Caco-2 (cell line): ENCODE measurements around the gene CACNA1C. TPM values are rescaled to one million over a fixed set of nuclear protein-coding genes. Genes with fewer than 3 reads are reported as not detected.

ENCODE experiments used
- BruUV-seq: library from RNA; stranded (reverse); fragments of 400-500 nt; replicated peaks from 2 replicates; lab custom pipeline; 2021; lab: Mats Ljungman, UMichigan
- CTCF ChIA-PET: fragments of 300-600 bp; sonication (Branson Sonifier 250); formaldehyde crosslinking; loops from one replicate; lab custom pipeline; 2022; ENCODE audit warnings: antibody characterized with exemption; lab: Charles Lee
- POLR2A ChIA-PET: fragments of 300-600 bp; sonication (Branson Sonifier 250); formaldehyde crosslinking; loops from one replicate; lab custom pipeline; 2022; ENCODE audit warnings: antibody characterized with exemption; lab: Charles Lee
- DNase-seq, 2 experiments: peaks; one replicate each; pipeline versions ENCODE4 v3.0.0 to v3.0.0-alpha.2; 2020 to 2022
- H3K27me3 ChIP-seq: replicated peaks from 2 replicates; pipeline ENCODE4 v1.6.0; 2011; ENCODE audit warnings: low read length; ENCODE audit not compliant: control insufficient read depth, insufficient read depth
- H3K36me3 ChIP-seq: 2 replicates; pipeline ENCODE4 v1.5.1; 2011; ENCODE audit warnings: low read length; ENCODE audit not compliant: control insufficient read depth, insufficient read depth
- H3K4me1 ChIP-seq: fragments of 250-450 bp; sonication (Bioruptor Pico); 2 replicates; pipeline ENCODE4 v1.5.1; 2020; ENCODE audit warnings: mild to moderate bottlenecking
- H3K4me3 ChIP-seq: 2 replicates; pipeline ENCODE4 v1.5.1; 2011; ENCODE audit warnings: low read depth, mild to moderate bottlenecking, control low read depth, low read length
- H3K9me3 ChIP-seq: fragments of 250-450 bp; sonication (Bioruptor Pico); 2 replicates; pipeline ENCODE4 v1.5.1; 2020; ENCODE audit warnings: mild to moderate bottlenecking, moderate library complexity
- H3K27ac Mint-ChIP-seq: one replicate; pipeline ENCODE4 v1.8.0; 2022; ENCODE audit warnings: mixed read lengths; ENCODE audit not compliant: unreplicated experiment
- H3K27me3 Mint-ChIP-seq: one replicate; pipeline ENCODE4 v1.8.0; 2022; ENCODE audit warnings: mixed read lengths; ENCODE audit not compliant: insufficient read depth, unreplicated experiment
- H3K36me3 Mint-ChIP-seq: one replicate; pipeline ENCODE4 v1.8.0; 2022; ENCODE audit warnings: mild to moderate bottlenecking, mixed read lengths; ENCODE audit not compliant: insufficient read depth, unreplicated experiment
- H3K4me1 Mint-ChIP-seq: one replicate; pipeline ENCODE4 v1.8.0; 2022; ENCODE audit warnings: low read depth, mixed read lengths; ENCODE audit not compliant: unreplicated experiment
- H3K4me3 Mint-ChIP-seq: one replicate; pipeline ENCODE4 v1.8.0; 2022; ENCODE audit warnings: mild to moderate bottlenecking, moderate library complexity, mixed read lengths; ENCODE audit not compliant: unreplicated experiment
- H3K9me3 Mint-ChIP-seq: one replicate; pipeline ENCODE4 v1.8.0; 2022; ENCODE audit warnings: mixed read lengths; ENCODE audit not compliant: unreplicated experiment
- CTCF ChIP-seq, 2 experiments: fragments of 200-600 bp in 1 of 2; IDR thresholded peaks; 1 replicate in 1 of 2; 2 replicates in 1 of 2; pipeline versions ENCODE4 v1.5.1 to v1.8.0; 2011 to 2022; ENCODE audit warnings: antibody characterized with exemption in 1 of 2, control low read depth in 1 of 2, inconsistent platforms in 1 of 2, low read depth in 1 of 2, low read length in 1 of 2, mild to moderate bottlenecking in 1 of 2, moderate library complexity in 1 of 2; ENCODE audit not compliant: insufficient read depth in 1 of 2, severe bottlenecking in 1 of 2, unreplicated experiment in 1 of 2
- intact Hi-C: fragments of 100-400 bp; cut with micrococcal nuclease; formaldehyde crosslinking; loops from one replicate; pipeline ENCODE4 v1.10.0; 2022; ENCODE audit not compliant: unreplicated experiment
- total RNA-seq: library from RNA; stranded (reverse); gene quantifications from 2 replicates; pipeline ENCODE4 v1.2.3, GENCODE V29; 2022

CACNA1C gene
- total RNA-seq, 1 experiment from 2014 or later: not detected

- H3K4me1 ChIP-seq: no peaks in the 10 kb centered on the region
- ChIA-PET POLR2A (no interaction called here), CTCF (no interaction called here)
- intact Hi-C loops: no loop called here
- Mint-ChIP-seq H3K36me3 (no peaks in the 10 kb centered on the region), H3K27ac (no peak overlapping the region), H3K9me3 (no peaks in the 10 kb centered on the region), H3K4me1 (no peaks in the 10 kb centered on the region), H3K27me3 (peaks cover 39% of the 10 kb centered on the region), H3K4me3 (no peak overlapping the region)
- peaks cover 4% of the 10 kb centered on the region; the same call in 1 of the 2 replicates for H3K27me3 ChIP-seq
- no peaks in the 10 kb centered on the region for H3K9me3 ChIP-seq
- no peak for DNase-seq
- no peak for TF ChIP-seq CTCF (IDR thresholded peaks at IDR 0.05; ENCODE audit: insufficient read depth in 1 of 2, low read depth in 1 of 2, low read length in 1 of 2, severe bottlenecking in 1 of 2, unreplicated experiment in 1 of 2)
- H3K36me3 ChIP-seq: no peaks in the 10 kb centered on the region
- no peak overlapping the region for H3K4me3 ChIP-seq
- no TSS peak for BruUV-seq
These were observed 432.9 kb downstream of the CACNA1C start for GRCh38 chr12:2485681-2486080.

DNA sequence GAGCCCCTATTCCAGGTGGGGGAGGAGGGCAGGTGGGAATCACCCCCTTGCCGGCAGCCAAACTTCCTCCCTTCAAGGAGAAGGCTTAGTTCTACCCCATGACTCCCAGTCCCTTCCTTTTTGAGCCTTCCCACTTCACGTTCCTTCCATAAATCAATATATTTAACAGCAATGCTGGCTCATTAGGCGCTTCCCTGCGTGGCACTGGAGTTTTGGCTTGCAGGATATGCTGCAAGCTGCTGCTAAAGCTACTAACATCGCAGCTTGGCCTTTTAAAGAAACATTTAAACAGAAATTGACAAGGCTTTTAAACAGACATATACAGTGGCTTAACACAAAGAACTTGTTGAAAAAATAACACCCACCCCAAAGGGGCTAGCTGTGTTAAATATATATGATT, 434.0 kb downstream of the CACNA1C start:
- Mint-ChIP-seq H3K36me3 (no peaks in the 10 kb centered on the region), H3K4me1 (no peaks in the 10 kb centered on the region), H3K27ac (no peak overlapping the region), H3K4me3 (no peak overlapping the region), H3K9me3 (no peaks in the 10 kb centered on the region), H3K27me3 (peaks cover 33% of the 10 kb centered on the region)
- DNase-seq: no peak
- Histone ChIP-seq H3K4me1 (no peaks in the 10 kb centered on the region), H3K27me3 (peaks cover 4% of the 10 kb centered on the region; the same call in 1 of the 2 replicates), H3K36me3 (no peaks in the 10 kb centered on the region), H3K9me3 (no peaks in the 10 kb centered on the region), H3K4me3 (no peak overlapping the region)
- no peak for TF ChIP-seq CTCF (IDR thresholded peaks at IDR 0.05; ENCODE audit: insufficient read depth in 1 of 2, low read depth in 1 of 2, low read length in 1 of 2, severe bottlenecking in 1 of 2, unreplicated experiment in 1 of 2)
- BruUV-seq: no TSS peak
- intact Hi-C loops: no loop called here
- CTCF ChIA-PET: no interaction called here
- POLR2A ChIA-PET: no interaction called here

- no peak overlapping the region for H3K4me3 Mint-ChIP-seq
- DNase-seq: no peak
- no peaks in the 10 kb centered on the region for H3K36me3 ChIP-seq
- intact Hi-C loops: no loop called here
- H3K4me1 Mint-ChIP-seq: no peaks in the 10 kb centered on the region
- no peak overlapping the region for H3K4me3 ChIP-seq
- ChIA-PET POLR2A (no interaction called here), CTCF (no interaction called here)
- peaks cover 28% of the 10 kb centered on the region for H3K27me3 Mint-ChIP-seq
- H3K9me3 ChIP-seq: no peaks in the 10 kb centered on the region
- peaks cover 3% of the 10 kb centered on the region; the same call in 1 of the 2 replicates for H3K27me3 ChIP-seq
- no peaks in the 10 kb centered on the region for H3K9me3 Mint-ChIP-seq
- no peak for TF ChIP-seq CTCF (IDR thresholded peaks at IDR 0.05; ENCODE audit: insufficient read depth in 1 of 2, low read depth in 1 of 2, low read length in 1 of 2, severe bottlenecking in 1 of 2, unreplicated experiment in 1 of 2)
- no peak overlapping the region for H3K27ac Mint-ChIP-seq
- H3K36me3 Mint-ChIP-seq: no peaks in the 10 kb centered on the region
- no peaks in the 10 kb centered on the region for H3K4me1 ChIP-seq
- BruUV-seq: no TSS peak
These were observed 434.5 kb downstream of the CACNA1C start for GRCh38 chr12:2487278-2487677.
